Body of pancreas (tissue), 4 donors: Measurements from ENCODE around the gene MRAS.

Experiments used
- POLR2A ChIP-seq, 3 donors: fragments of 450-650 bp; IDR thresholded peaks; one replicate each; pipeline ENCODE4 v1.6.1; 2016; ENCODE audit warnings: antibody characterized with exemption in 3 of 3, mild to moderate bottlenecking in 2 of 3
- TF ChIP-seq, protein P1 (sequence below), 7 experiments: fragments of 450-650 bp in 4 of 7; fragments of 200-600 bp in 3 of 7; sonication (generic) in 3 of 7; IDR thresholded peaks; one replicate each; pipeline ENCODE4 v1.5.1; 2016 to 2019; ENCODE audit warnings: antibody characterized with exemption in 7 of 7

DNA sequence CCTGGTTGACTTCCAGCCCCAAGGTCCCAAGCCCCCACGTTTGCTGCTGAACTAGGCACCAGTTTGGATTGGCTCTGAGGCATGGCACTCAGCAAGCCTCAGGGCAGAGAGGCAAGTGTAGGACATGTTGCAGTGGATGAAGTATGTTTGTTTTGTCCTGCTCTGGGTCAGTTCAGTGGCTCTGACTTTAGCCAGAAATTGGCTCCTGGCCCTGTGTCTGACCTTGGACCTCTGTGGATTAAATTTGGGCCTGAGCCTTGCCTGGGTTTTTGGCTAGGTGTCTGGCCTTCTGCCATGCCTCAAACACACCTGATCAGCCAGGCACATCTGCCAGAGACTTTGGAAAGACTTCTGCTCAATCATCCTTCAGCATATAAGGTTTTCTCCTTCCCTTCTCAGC lies 3.6 kb upstream of the MRAS start:
- TF ChIP-seq, protein P1, sequence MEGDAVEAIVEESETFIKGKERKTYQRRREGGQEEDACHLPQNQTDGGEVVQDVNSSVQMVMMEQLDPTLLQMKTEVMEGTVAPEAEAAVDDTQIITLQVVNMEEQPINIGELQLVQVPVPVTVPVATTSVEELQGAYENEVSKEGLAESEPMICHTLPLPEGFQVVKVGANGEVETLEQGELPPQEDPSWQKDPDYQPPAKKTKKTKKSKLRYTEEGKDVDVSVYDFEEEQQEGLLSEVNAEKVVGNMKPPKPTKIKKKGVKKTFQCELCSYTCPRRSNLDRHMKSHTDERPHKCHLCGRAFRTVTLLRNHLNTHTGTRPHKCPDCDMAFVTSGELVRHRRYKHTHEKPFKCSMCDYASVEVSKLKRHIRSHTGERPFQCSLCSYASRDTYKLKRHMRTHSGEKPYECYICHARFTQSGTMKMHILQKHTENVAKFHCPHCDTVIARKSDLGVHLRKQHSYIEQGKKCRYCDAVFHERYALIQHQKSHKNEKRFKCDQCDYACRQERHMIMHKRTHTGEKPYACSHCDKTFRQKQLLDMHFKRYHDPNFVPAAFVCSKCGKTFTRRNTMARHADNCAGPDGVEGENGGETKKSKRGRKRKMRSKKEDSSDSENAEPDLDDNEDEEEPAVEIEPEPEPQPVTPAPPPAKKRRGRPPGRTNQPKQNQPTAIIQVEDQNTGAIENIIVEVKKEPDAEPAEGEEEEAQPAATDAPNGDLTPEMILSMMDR (IDR thresholded peaks at IDR 0.05), result no peak
- no peak for TF ChIP-seq POLR2A (IDR thresholded peaks at IDR 0.05)
